Peyer's patch (tissue), 4 donors: ENCODE data around the gene THAP8.

Experiments used
- POLR2A ChIP-seq, 2 donors: fragments of 450-650 bp; IDR thresholded peaks; one replicate each; pipeline ENCODE4 v1.5.1; 2017; ENCODE audit warnings: antibody characterized with exemption in 2 of 2, mild to moderate bottlenecking in 2 of 2, moderate library complexity in 2 of 2
- TF ChIP-seq, protein P1 (sequence below), 6 experiments: fragments of 450-650 bp in 4 of 6; fragments of 200-600 bp in 2 of 6; sonication (generic) in 1 of 6; IDR thresholded peaks; one replicate each; pipeline ENCODE4 v1.5.1; 2017 to 2019; ENCODE audit warnings: antibody characterized with exemption in 6 of 6, mild to moderate bottlenecking in 3 of 6, moderate library complexity in 1 of 6

DNA sequence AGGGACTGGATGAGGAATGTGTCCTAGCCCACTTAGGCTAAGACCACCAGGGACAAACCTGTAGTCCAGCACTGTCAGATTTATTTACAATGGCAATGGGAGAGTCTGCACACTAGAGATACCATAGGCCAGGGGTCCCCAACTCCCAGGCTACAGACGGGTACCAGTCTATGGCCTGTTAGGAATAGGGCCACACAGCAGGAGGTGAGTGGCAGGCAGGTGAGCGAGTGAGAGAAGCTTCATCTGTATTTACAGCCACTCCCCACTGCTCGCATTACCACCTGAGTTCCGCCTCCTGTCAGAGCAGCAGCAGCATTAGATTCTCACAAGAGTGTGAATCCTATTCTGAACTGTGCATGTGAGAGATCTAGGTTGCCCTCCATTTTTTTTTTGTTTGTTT is 2.4 kb downstream of the THAP8 start:
- TF ChIP-seq, protein P1, sequence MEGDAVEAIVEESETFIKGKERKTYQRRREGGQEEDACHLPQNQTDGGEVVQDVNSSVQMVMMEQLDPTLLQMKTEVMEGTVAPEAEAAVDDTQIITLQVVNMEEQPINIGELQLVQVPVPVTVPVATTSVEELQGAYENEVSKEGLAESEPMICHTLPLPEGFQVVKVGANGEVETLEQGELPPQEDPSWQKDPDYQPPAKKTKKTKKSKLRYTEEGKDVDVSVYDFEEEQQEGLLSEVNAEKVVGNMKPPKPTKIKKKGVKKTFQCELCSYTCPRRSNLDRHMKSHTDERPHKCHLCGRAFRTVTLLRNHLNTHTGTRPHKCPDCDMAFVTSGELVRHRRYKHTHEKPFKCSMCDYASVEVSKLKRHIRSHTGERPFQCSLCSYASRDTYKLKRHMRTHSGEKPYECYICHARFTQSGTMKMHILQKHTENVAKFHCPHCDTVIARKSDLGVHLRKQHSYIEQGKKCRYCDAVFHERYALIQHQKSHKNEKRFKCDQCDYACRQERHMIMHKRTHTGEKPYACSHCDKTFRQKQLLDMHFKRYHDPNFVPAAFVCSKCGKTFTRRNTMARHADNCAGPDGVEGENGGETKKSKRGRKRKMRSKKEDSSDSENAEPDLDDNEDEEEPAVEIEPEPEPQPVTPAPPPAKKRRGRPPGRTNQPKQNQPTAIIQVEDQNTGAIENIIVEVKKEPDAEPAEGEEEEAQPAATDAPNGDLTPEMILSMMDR (IDR thresholded peaks at IDR 0.05), result no peak
- TF ChIP-seq POLR2A (IDR thresholded peaks at IDR 0.05), result no peak
